GM12873 (cell line): ENCODE results near the gene LRCH2.

ENCODE experiments used
- CTCF ChIP-seq: IDR thresholded peaks from 2 replicates; pipeline ENCODE4 v1.5.1; 2012; ENCODE audit warnings: low read depth, mild to moderate bottlenecking, moderate library complexity, low read length, control low read depth; ENCODE audit not compliant: insufficient read depth; ENCODE audit errors: missing control alignments

The LRCH2 gene

GRCh38 chrX:115233497-115234455 is at the start of gene LRCH2:
Gene LRCH2 (minus strand): TSS chrX:115234096. CDS start chrX:115234041, 55 bp downstream.
- no peak for TF ChIP-seq CTCF

- TF ChIP-seq CTCF, result no peak
Measured at GRCh38 chrX:115269051-115269683, 35.3 kb upstream of the LRCH2 start.

- peak; percentile 47 for TF ChIP-seq CTCF
Measured at GRCh38 chrX:115268421-115268820, 34.5 kb upstream of the LRCH2 start.

GRCh38 chrX:115266300-115266699 is 32.4 kb upstream of the LRCH2 start:
- TF ChIP-seq CTCF, result no peak

GRCh38 chrX:115264009-115264408 is 30.1 kb upstream of the LRCH2 start:
- no peak for TF ChIP-seq CTCF

- TF ChIP-seq CTCF, result no peak
Measured at GRCh38 chrX:115261148-115261547, 27.3 kb upstream of the LRCH2 start.

- TF ChIP-seq CTCF, result no peak
Measured at GRCh38 chrX:115260330-115260729, 26.4 kb upstream of the LRCH2 start.
